Measurements from ENCODE around the gene TM4SF4. TPM values are rescaled to one million over a fixed set of nuclear protein-coding genes. Genes with fewer than 3 reads are reported as not detected.

TM4SF4 gene
- total RNA-seq, 1 experiment from 2014 or later = not detected

GRCh38 chr3:149512073-149512782 is 37.7 kb downstream of the TM4SF4 start:
- no peak overlapping the region for H3K27ac ChIP-seq (ENCODE audit: insufficient read length, low read depth, low read length)
- H3K4ac ChIP-seq (ENCODE audit: low read depth, low read length) = no peak overlapping the region
- H2AFZ ChIP-seq (ENCODE audit: low read length) = peak overlapping the region; percentile 7
- peak; percentile 79 for DNase-seq
- Mint-ChIP-seq H3K27me3 (ENCODE audit: low read depth) (peaks cover 1% of the 10 kb centered on the region), H3K4me3 (peak overlapping the region; percentile 28 to 42; a peak in 4 of 5 replicates), H3K9me3 (no peaks in the 10 kb centered on the region; a peak in 1 of 5 replicates), H3K36me3 (ENCODE audit: insufficient read depth in 1 of 3, low read depth in 3 of 3) (no peaks in the 10 kb centered on the region), H3K4me1 (peaks cover 8% of the 10 kb centered on the region in 2 experiments), H3K27ac (0 out of 7 replicates have a peak overlapping the region, but pooled peaks of 1 of the 3 experiments have one; percentile 63)
- no peak overlapping the region for H3K18ac ChIP-seq (ENCODE audit: insufficient read length, low read depth, low read length)
- H3K4me2 ChIP-seq (ENCODE audit: insufficient read depth, insufficient read length, low read length) = peak overlapping the region; percentile 39
- no peaks in the 10 kb centered on the region for H3K4me1 ChIP-seq (ENCODE audit: insufficient read depth, low read length)
- TF ChIP-seq, protein P1, sequence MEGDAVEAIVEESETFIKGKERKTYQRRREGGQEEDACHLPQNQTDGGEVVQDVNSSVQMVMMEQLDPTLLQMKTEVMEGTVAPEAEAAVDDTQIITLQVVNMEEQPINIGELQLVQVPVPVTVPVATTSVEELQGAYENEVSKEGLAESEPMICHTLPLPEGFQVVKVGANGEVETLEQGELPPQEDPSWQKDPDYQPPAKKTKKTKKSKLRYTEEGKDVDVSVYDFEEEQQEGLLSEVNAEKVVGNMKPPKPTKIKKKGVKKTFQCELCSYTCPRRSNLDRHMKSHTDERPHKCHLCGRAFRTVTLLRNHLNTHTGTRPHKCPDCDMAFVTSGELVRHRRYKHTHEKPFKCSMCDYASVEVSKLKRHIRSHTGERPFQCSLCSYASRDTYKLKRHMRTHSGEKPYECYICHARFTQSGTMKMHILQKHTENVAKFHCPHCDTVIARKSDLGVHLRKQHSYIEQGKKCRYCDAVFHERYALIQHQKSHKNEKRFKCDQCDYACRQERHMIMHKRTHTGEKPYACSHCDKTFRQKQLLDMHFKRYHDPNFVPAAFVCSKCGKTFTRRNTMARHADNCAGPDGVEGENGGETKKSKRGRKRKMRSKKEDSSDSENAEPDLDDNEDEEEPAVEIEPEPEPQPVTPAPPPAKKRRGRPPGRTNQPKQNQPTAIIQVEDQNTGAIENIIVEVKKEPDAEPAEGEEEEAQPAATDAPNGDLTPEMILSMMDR (conservative IDR thresholded peaks at IDR 0.05) = peak; percentile 94
- no peak overlapping the region for H2BK20ac ChIP-seq (ENCODE audit: low read depth, low read length, poor library complexity, severe bottlenecking)
- no peak overlapping the region for H2BK15ac ChIP-seq (ENCODE audit: low read depth, low read length)
- H4K8ac ChIP-seq (replicated peaks; ENCODE audit: insufficient read length, low read depth, low read length) = no peak overlapping the region
- no peaks in the 10 kb centered on the region for H3K27me3 ChIP-seq (ENCODE audit: insufficient read depth, low read length)
- no peaks in the 10 kb centered on the region for H4K20me1 ChIP-seq (ENCODE audit: control insufficient read depth, insufficient read depth, insufficient read length)
- no peaks in the 10 kb centered on the region for H3K79me1 ChIP-seq (ENCODE audit: insufficient read depth, low read depth, low read length, poor library complexity, severe bottlenecking)
- no peak overlapping the region for H3K56ac ChIP-seq (ENCODE audit: insufficient read length, low read depth, low read length)
- no peak overlapping the region for H3K23ac ChIP-seq (ENCODE audit: insufficient read length, low read depth, low read length)
- no peak overlapping the region for H3K9ac ChIP-seq (ENCODE audit: extremely low read depth, insufficient read length, low read length)
- H4K91ac ChIP-seq (ENCODE audit: insufficient read length, low read depth, low read length) = no peak overlapping the region
- WGBS (ENCODE audit: extremely low coverage, insufficient read length, low lambda C conversion rate) = no CpG with 5 or more reads among the region's 9 CpGs
- no peak overlapping the region for H2AK5ac ChIP-seq (ENCODE audit: insufficient read length, low read length)
- no peak overlapping the region for H2BK12ac ChIP-seq (ENCODE audit: insufficient read length, low read depth, low read length)
- H3K14ac ChIP-seq (ENCODE audit: insufficient read depth, low read length) = no peak overlapping the region
- H2BK120ac ChIP-seq (ENCODE audit: low read depth, low read length, poor library complexity, severe bottlenecking) = no peak overlapping the region
- H3K79me2 ChIP-seq (ENCODE audit: insufficient read depth, low read length) = no peaks in the 10 kb centered on the region
- H3K23me2 ChIP-seq (ENCODE audit: insufficient read length, low read depth, low read length, poor library complexity, severe bottlenecking) = no peaks in the 10 kb centered on the region
- no peak overlapping the region for H4K5ac ChIP-seq (ENCODE audit: insufficient read length, low read depth, low read length)
- no peak overlapping the region for H3T11ph ChIP-seq (ENCODE audit: low read length)
- H3K9me3 ChIP-seq (ENCODE audit: control insufficient read depth, low read depth, low read length) = no peaks in the 10 kb centered on the region
- H2BK5ac ChIP-seq (ENCODE audit: insufficient read length, low read length) = no peak overlapping the region
